ENCODE results near the gene HNRNPDL.
"Not testable (repeated sequence)": the region's sequence is repeated elsewhere in the genome, so short reads cannot be mapped to it uniquely, and the experiment has no call there.

HNRNPDL gene

DNA sequence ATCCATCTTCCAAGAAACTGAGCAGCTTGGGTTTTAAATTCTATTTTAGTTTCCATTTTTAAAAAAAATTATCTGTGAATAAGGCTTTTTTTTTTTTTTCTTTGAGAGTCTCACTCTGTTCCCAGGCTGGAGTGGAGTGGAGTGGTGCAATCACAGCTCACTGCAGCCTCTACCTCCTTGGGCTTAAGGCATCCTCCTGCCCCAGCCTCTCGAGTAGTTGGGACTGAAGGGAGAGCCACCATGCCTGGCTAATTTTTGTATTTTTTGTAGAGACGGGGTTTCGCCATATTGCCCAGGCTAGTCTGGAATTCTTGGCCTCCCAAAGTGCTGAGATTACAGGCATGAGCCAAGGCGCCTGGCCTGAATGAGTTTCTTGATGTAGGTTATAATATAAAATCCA, 1.6 kb upstream of the HNRNPDL start:
- DNase-seq = no peak

DNA sequence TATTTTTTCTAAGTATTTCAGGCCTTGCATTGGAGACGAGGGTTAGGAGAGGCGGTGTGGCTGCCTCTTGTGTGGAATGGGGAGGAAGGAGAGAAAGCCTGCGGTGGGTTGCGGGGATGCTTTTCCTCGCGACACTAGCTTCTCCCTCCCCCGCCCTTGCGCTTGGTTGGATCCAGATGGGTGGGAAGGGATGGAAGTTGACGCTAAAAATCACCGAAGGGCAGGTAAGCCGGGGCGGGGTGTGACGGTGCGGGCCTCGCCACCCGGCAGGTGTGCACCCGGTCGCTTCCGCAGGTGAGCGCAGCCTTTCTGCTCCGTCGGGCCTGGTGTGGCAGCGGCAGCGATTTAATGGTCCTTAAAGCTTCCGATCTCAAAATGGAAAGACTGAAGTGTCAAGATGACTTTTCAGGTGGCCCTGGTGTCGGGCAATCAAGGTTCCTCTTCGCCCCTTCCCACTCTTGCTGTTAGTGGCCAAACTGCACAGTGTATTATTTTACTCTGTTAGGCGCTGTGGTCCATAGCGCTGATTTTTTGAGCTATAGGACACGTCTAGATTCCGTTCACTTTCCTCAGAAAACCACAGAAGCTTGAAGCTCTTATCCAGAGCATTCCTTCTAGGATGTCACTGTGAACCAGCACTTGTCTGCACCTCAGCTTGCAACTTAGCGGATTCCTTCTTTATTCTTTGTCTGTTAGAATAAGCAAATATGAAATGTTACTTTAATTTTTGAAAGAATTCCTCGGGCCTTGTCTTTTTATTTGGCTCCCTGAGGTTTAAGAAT, 893 bp upstream of the HNRNPDL start:
- DNase-seq = peak; percentile 61

DNA sequence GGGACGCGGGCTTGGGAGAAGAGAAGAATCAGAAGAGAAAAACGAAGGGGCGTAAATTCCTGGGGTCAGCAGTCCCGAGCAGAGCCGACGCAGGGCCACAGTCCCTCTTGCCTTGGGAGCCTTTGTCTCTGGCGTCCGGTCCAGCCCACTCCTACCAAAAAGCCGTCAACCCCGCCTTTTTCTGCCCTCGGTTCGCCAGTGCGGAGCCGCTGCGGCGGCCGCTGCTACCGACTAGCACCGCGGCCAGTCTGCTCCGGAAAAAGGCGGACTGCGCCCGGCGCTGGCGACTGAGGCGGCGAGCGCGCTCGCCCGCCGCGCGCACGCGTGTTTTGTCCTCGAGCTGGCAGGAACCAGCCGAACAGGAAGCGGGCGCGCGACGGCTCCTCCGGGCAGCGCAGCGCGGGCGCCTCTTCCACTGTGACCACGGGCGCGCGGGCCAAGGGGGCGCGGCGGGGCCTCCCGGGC, 502 bp downstream of the HNRNPDL start:
- DNase-seq = no peak

DNA sequence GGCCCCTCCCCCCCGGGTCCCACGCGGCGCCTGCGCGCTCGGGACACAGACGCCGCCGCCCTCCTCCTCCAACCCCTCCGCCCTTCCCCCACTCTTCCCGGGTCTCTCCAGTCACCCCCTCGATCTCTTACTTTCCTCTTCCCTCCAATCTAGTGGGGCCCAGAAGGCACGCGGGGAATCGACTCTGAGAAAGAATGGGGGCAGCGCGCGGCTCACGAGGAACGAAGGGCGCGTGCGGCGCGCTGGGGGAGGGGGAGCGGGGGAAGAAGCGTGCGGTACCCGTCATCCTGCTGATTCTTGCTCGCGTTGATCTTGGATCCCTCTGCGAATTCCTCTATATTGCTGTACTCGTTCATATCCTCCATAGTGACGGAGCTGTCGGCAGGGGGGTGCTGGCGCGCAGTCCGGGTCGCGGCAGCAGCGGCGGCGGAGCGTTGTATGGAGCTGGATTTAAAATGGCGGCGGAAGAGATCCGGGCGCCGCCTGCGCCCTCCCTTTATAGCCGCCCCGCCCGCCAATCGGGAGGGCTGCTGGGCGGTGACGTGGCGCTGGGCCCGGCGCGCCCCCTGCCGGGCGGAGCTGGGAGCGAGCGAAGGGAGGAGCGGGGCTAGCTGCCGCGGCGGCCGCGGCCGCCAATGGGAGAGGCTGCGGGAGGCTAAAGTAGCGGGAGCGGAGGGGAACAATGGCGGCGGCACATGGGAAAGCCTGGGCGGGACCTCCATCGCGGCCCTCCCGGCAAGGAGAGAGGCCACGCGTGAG, 1.1 kb downstream of the HNRNPDL start:
- DNase-seq = peak; percentile 93

DNA sequence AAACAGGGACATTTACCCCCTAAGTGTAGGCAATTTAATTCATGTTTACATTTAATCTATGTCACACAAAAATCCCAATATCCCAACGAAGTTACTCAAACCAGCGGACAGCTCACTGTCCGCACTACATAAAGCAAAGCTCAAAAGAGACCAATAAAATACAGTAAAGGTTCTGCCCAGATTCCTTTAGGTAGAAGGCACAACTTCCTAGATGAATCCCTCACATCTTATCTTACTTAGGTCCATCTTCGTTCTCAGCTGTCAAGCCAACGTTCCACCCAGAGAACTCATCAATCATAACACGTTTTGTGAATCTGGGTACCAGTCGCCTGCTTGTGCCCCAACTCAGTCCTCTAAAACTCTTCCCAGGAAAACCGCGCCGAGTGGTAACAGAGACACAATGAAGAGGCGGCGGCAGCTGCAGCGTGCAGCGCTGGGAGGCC, 1.7 kb downstream of the HNRNPDL start:
- no peak for DNase-seq

DNA sequence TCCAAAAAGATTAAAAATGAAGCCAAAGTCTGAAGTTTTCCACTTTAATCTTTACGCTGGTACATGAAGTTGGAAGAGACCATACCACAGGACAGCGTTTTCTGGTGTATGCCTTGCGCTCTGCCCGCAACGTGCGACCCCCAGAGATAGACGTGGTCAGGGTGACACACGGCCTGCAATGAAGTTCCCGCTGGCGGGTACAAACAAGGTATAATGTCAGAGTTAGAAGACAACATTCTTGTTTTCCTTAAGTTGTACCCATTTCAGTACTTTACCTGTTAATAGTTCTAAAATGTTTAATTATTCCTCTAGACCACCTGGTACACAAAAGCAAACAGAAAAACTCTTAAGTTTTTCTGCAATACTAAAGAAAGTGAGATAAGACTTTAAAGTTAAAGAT, 4.8 kb downstream of the HNRNPDL start:
- DNase-seq = no peak

DNA sequence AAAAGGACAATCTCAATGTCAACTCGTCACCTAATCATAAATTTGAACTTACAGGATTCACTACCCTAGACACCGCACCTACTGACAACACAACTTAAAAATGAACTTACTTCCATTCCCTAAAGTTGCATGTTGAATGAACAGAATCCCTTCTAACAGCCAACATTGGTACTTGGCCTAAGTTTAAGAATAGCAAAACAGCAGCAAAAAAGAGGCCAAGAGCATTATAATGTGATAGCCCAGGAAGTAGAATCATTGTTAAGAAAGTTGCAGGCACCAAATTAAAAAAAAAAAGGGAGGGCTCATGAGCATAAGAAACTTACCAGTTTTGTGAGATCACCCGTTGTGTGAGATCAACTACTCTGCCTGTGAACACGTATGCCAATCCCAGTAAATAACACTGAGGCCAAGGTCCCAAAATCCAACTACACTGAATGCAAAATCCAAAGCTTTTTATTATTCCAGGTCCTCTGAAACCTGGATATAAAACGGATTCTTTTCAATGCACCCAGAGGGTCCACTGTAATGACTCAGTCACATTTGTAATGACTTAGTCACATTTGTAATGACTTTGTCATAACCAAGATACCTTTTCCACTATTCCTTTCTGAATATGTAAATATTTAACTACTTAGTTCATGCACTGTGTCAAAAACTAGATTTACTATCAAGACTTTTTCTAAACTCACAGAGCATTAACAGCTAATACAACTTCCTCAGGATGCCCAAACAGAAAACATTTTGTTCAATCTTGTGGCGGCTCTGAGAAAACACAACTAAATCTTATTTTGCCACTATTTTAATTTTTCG, 6.8 kb downstream of the HNRNPDL start:
- DNase-seq = peak; percentile 42

DNA sequence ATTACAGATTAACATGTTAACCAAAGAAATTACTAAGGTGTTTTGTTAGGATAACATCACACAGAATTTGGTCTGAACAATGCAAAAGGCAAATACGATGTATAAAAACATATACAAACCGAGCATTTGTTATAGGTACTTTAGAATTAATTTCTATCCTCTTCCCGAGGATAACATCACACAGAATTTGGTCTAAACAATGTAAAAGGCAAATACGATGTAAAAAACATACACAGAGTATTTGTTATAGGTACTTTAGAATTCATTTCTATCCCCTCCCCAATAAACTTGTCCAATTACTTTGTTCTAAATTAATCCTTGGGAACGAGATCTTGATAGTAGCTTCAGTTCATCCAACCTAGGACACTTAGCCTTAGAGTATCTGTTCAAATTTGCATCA, 7.6 kb downstream of the HNRNPDL start:
- DNase-seq = peak; percentile 15

DNA sequence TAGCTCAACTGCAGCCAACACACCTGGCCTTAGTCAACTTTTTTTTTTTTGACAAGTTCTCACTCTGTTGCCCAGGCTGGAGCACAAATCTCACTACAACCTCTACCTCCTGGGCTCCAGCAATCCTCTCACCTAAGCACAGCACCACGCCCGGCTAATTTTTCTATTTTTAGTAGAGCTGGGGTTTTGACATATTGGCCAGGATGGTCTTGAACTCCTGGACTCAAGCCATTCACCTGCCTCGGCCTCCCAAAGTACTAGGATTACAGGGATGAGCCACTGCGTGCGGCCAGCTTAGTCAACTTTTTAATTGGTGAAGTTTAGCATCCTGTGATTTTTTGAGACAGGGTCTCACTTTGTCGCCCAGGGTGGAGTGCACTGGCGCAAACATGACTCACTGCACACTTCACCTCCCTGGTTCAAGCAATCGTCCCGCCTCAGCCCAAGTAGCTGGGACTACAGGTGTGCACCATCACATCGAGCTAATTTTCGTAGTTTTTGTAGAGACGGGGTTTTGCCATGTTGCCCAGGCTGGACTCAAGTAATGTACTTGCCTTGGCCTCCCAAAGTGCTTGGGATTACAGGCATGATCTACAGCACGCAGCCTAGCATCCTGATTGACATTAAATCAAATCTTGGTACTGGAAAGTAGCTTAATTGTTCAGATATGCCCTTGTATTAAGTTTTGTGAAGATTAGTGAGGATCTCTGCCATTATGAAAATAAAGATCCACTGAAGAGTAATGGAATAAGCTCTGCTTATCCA, 8.3 kb downstream of the HNRNPDL start:
- peak; percentile 42 for DNase-seq

DNA sequence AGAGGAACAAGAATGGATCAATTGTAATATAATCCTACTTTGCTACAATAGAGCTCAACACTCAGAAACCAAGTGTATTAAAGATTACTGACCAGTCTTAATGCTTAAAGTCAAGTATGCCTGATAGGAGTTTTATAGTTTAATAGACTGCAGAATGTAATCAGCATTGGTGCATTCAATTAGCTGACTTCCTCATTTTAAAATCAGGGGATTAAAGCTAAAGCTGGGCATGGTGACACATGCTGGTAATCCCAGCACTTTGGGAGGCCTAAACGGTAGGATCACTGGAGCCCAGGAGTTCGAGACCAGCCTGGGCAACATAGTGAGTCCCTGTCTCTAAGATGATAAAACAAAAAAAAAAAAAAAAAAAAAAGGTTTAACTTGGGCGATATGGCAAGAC, 10.8 kb downstream of the HNRNPDL start:
- peak; percentile 53 for DNase-seq

DNA sequence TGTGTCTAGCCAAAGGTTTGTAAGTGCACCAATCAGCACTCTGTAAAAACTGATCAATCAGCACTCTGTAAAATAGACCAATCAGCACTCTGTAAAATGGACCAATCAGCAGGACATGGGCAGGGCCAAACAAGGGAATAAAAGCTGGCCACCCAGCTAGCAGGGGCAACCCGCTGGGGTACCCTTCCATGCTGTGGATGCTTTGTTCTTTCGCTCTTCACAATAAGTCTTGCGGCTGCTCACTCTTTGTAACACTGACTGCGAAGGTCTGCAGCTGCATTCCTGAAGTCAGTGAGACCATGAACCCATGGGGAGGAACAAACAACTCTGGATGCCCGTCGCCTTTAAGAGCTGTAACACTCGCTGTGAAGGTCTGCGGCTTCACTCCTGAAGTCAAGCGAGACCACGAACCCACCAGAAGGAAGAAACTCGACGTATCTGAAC, 14.3 kb downstream of the HNRNPDL start:
- no peak for DNase-seq

DNA sequence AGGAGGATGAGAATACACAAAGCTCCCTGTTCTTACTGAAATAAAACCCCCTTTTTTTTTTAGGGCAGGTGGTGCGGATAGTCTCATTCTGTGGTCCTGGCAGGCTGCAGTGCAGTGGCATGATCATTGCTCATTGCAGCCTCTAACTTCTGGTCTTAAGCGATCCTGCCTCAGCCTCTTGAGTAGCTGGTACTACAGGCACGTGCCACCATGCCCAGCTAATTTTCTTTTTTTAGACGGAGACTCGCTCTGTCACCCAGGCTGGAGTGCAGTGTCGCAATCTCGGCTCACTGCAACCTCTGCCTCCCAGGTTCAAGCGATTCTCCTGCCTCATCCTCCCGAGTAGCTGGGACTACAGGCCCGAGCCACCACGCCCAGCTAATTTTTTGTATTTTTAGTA, 15.2 kb downstream of the HNRNPDL start:
- DNase-seq = not testable (repeated sequence)

DNA sequence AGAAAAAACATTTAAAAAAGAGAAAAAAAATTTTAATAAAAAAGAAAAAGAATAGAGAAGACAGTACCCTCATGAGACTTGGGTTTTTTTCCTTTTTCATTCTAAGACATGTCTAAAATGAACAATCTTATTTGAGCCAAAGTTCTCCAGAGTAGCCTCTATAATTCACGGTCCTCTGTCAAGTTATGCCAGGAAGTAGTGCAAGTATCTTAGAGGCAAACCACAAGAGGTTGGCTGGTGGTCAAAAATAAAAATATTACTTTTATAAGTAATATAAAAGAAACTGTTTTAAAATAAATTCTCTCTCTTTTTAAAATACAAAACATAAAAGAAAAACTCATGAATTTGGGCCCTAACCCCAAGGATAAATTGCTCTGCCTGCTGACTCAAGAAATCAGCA, 26.5 kb downstream of the HNRNPDL start:
- no peak for DNase-seq

DNA sequence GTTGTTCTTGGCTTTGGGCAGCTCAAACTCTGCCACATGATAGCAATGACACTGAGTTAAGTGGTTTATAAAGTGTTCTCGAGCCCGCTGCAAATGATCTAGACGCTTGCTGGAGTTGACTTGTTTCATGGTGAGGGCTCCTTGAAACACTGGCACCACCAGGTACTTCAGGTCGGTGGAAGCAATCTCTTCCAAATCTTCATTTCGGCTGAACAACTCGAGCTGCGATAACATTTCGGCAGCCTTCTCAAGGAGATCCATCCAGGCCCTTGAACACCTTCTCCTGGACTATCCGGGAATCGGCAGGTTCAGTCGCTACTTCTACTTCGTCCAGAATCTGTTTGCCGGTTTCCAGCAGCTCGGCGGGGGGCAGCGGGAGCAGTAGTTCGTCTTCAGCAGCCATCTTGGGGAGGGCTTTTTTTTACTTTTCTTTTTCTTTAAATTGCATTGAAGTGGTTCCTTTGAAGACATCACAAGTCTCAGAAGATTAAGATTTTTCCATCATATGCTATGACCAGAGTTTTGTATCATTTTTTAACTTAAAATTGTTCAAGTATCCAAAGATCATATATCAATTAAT, 28.0 kb downstream of the HNRNPDL start:
- no peak for DNase-seq

DNA sequence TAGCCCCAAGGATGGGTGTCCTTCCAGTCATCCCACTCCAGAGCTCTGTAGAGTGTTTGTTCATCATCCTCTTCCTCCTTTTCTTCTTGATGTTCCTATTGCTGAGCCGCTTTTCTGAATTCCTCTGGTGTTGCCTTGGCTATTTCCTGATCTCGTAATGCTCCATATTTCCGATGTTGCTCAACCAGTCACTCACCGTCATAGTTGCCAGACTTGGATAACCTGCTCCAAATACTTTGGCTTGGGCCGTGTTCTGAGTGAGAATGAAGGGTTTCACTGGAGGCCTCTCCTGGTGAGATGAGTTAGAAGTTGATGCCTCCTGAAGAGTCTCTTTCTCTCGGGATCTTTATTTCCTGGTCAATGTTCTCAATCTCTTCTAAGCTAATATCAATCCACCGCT, 28.7 kb downstream of the HNRNPDL start:
- DNase-seq = no peak

DNA sequence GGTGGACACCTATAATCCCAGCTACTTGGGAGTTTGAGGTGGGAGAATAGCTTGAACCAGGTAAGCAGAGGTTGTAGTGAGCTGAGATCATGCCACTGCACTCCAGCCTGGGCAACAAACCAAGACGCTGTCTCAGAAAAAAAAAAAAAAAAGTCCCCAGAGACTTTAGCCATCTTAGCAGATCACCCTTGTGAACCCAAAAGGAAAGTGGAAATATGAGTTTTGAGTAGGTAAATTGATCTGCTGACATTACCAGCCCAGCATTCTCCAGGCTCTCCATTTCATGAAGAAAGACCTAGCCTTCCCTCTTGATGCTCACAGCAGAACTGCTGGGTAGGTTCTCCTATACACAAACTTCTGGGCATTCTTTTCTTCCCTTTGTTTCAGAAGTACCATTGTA, 32.0 kb downstream of the HNRNPDL start:
- no peak for DNase-seq

DNA sequence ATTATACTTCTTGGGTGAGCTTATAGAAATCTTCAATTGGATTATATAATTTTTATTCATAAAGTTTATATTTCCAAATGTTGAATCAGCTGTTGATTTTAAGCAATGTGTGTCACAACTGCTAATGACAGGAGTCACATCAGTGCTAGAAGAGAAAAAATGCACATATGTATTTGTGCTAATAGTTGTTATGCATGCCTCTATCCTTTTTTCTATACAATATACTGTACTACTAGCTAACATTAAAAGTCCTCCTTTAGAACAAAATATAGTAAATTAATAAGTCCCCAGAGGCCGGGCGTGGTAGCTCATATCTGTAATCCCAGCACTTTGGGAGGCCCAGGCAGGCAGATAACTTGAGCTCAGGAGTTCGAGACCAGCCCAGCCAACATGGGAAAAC, 32.7 kb downstream of the HNRNPDL start:
- no peak for DNase-seq

DNA sequence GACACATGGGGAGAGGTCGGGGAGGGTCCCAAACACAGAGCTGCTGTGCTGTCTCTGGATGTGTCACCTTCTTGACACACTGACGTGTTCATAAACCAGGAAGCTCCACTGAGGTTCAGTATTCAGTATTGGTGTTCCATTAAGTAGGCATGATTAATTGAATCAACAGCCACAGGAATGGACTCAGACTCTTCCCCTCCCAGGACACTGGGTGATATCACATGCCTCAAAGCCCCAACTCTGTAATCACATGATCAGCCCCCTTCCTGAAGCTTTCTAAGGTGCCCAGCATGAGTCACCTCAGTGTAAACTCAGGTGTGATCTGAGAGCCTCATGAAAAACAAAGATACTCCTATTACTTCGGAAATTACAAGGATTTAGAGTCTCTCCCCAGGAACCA, 35.4 kb downstream of the HNRNPDL start:
- no peak for DNase-seq

DNA sequence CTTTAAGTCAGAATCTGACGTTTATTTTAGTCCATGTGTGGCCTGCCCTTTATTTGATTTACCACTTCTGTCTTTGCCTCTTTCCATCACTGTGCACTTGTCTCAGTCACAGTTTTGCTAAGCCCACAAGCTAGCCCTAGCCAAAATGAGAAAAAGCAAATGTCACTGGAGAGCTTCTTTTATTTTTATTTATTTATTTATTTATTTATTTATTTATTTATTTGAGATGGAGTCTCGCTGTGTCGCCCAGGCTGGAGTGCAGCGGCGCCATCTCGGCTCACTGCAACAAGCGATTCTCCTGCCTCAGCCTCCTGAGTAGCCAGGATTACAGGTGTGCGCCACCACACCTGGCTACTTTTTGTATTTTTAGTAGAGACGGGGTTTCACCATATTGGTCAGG, 40.2 kb downstream of the HNRNPDL start:
- DNase-seq = not testable (repeated sequence)

DNA sequence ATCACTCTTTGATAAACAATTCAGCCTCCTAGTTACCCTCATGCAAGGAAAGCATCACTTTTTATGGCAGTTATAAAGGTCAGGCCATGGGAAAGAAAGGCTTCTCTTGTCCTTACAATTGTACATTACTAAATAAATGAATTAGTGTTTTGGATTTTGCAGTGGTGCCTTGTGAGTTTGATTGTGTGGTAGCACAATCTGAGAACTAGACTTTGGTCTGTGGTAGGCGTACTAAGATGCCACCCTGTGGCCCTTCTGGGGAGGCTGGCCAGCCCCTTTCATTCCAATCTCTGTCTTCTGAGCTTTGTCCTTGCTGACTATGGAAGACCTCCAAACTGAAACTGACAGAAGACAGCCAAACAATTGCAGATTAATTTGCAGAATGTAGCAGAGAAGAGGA, 41.9 kb downstream of the HNRNPDL start:
- no peak for DNase-seq

DNA sequence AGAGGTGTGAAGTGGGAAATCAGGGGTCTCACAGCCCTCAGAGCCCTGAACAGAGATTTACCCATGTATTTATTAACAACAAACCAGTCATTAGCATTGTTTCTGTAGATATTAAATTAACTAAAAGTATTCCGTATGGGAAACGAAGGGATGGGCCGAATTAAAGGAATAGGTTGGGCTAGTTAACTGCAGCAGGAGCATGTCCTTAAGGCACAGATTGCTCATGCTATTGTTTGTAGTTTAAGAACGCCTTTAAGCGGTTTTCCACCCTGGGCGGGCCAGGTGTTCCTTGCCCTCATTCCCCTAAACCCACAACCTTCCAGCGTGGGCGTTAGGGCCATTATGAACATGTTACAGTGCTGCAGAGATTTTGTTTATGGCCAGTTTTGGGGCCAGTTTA, 44.0 kb downstream of the HNRNPDL start:
- DNase-seq = not testable (repeated sequence)

DNA sequence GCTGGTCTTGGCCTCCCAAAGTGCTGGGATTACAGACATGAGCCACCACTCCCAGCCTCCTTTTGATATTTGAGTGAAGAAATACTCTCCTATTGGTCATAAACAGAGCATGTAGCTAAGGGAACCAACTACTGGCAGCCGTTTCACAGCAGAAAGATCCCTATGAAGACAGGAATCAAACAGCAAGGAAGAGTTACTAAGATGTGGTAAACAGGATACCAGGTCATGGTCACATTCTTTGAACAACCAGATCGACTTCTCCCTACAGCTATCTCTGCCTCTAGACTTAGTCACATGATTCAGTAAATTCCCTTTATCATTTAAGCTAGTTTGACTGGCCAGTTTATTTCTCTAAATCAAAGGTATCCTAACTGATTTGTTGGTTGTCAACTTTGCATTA, 47.5 kb downstream of the HNRNPDL start:
- DNase-seq = no peak
